Duodenal mucosa (tissue), 2 donors: ENCODE measurements around the gene ABLIM2.

ENCODE experiments used
- H3K27ac ChIP-seq: one replicate; pipeline ENCODE4 v1.7.0; 2013; ENCODE audit warnings: low read depth, low read length
- H3K27me3 ChIP-seq, 2 donors: one replicate each; pipeline ENCODE4 v1.7.0; 2013; ENCODE audit warnings: low read length in 2 of 2, control low read depth in 1 of 2; ENCODE audit not compliant: insufficient read depth in 2 of 2, control insufficient read depth in 1 of 2
- H3K36me3 ChIP-seq, 2 donors: one replicate each; pipeline ENCODE4 v1.7.0; 2013; ENCODE audit warnings: low read length in 2 of 2, control low read depth in 1 of 2; ENCODE audit not compliant: insufficient read depth in 2 of 2, control insufficient read depth in 1 of 2
- H3K4me1 ChIP-seq, 2 donors: one replicate each; pipeline ENCODE4 v1.7.0; 2013; ENCODE audit warnings: low read length in 2 of 2, control low read depth in 1 of 2; ENCODE audit not compliant: insufficient read depth in 2 of 2, control insufficient read depth in 1 of 2
- H3K4me3 ChIP-seq, 2 donors: one replicate each; pipeline ENCODE4 v1.7.0; 2013; ENCODE audit warnings: low read length in 2 of 2, low read depth in 1 of 2
- H3K9ac ChIP-seq, 2 donors: one replicate each; pipeline ENCODE4 v1.7.0; 2013; ENCODE audit warnings: low read length in 2 of 2, low read depth in 1 of 2
- H3K9me3 ChIP-seq, 2 donors: one replicate each; pipeline ENCODE4 v1.7.0; 2013; ENCODE audit warnings: low read length in 2 of 2, control low read depth in 1 of 2; ENCODE audit not compliant: control insufficient read depth in 1 of 2

Gene ABLIM2

GRCh38 chr4:8077181-8078108, 81.2 kb downstream of the ABLIM2 start:
- no peak overlapping the region for H3K9ac ChIP-seq
- no peak overlapping the region for H3K27ac ChIP-seq
- H3K36me3 ChIP-seq, result no peaks in the 10 kb centered on the region
- peaks cover 0 to 7% of the 10 kb centered on the region in 2 donors for H3K4me1 ChIP-seq
- no peaks in the 10 kb centered on the region for H3K9me3 ChIP-seq
- no peaks in the 10 kb centered on the region for H3K27me3 ChIP-seq
- no peak overlapping the region for H3K4me3 ChIP-seq

DNA sequence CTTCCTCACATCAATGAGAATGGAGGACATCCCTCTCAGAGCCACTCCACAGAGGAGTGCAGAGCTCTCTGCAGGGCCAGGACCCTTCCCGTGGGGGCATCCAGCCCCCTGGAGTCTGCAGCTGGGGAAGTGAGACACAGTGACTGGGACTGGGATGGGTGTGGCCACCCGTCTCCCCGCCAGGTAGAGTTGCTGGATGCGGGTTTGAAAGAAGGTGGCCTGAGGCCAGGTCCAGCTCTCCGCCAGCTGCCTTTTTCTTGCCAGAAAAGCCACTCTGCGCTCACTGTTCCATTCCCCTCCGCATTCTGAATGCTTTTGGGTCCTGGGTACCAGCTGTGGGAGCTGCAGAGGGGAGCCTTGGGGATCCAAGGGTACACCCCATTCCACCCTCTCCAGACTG, 82.6 kb downstream of the ABLIM2 start:
- Histone ChIP-seq H3K9me3 (no peaks in the 10 kb centered on the region), H3K4me1 (peaks cover 0 to 7% of the 10 kb centered on the region in 2 donors), H3K36me3 (no peaks in the 10 kb centered on the region)

GRCh38 chr4:8073206-8073863, 85.3 kb downstream of the ABLIM2 start:
- Histone ChIP-seq H3K9me3 (no peaks in the 10 kb centered on the region), H3K36me3 (no peaks in the 10 kb centered on the region), H3K4me1 (no peaks in the 10 kb centered on the region), H3K9ac (no peak overlapping the region), H3K27ac (no peak overlapping the region), H3K4me3 (no peak overlapping the region), H3K27me3 (peaks cover 0 to 2% of the 10 kb centered on the region in 2 donors)

More for the DNA sequence above, 82.6 kb downstream of the ABLIM2 start:
- Histone ChIP-seq H3K27me3 (peaks cover 0 to 2% of the 10 kb centered on the region in 2 donors), H3K4me3 (no peak overlapping the region), H3K9ac (no peak overlapping the region), H3K27ac (no peak overlapping the region)

GRCh38 chr4:8072235-8072968, 86.2 kb downstream of the ABLIM2 start:
- H3K4me3 ChIP-seq, result no peak overlapping the region
- H3K36me3 ChIP-seq, result no peaks in the 10 kb centered on the region
- H3K9ac ChIP-seq, result no peak overlapping the region
- H3K27ac ChIP-seq, result no peak overlapping the region
- H3K4me1 ChIP-seq, result no peaks in the 10 kb centered on the region
- H3K27me3 ChIP-seq, result peaks cover 0 to 2% of the 10 kb centered on the region in 2 donors
- H3K9me3 ChIP-seq, result no peaks in the 10 kb centered on the region

GRCh38 chr4:8071766-8072165, 86.8 kb downstream of the ABLIM2 start:
- Histone ChIP-seq H3K36me3 (no peaks in the 10 kb centered on the region), H3K27ac (no peak overlapping the region), H3K9me3 (no peaks in the 10 kb centered on the region), H3K4me3 (no peak overlapping the region), H3K4me1 (no peaks in the 10 kb centered on the region), H3K27me3 (peaks cover 0 to 2% of the 10 kb centered on the region in 2 donors), H3K9ac (no peak overlapping the region)

DNA sequence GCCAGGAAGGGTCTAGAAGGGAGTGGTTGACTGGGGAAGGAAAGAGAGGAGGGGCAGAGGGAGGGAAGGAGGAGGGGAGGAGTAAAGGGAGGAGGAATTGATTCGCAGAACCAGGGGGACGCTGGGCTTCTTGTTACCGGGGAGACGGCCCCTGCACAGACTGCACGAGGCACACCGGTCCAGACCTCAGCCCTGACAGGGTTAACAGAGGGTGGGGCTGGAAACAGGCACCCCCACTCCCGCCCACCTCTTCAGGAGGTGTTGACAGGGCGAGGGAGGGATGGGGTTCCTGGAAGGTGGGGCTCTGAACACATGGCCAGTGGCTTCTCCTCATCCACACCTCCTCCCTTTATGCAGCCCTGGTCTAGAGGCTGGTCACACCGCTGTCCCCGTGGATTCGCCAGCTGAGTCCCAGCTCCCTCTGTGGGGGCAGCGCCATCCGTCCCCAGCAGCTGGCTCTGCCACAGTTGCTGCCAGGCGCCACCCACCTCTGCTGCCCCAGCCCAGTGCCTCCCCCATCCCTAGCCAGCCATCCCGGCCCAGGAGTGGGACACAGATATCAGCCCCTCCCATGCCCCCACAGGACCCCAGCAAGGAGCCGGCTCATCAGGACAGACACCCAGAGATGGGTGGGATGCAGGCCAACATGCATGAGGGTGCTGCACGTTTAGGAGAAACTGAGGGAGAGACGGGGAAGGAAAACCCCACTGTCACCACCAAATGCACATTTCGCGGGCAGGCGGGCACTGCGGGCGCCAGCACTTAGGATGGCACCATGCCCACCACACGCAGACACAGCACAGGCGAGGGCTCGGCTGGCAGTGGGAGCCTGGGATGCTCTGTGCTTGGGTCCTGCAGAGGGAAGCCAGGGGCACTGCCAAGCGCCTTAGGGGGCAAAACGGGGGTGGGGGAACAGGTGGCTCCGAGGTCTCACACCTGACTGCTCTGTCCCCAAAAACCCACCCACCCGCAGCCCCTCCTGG, 87.6 kb downstream of the ABLIM2 start:
- Histone ChIP-seq H3K4me3 (no peak overlapping the region), H3K9me3 (no peaks in the 10 kb centered on the region), H3K27me3 (peaks cover 0 to 2% of the 10 kb centered on the region in 2 donors), H3K9ac (no peak overlapping the region), H3K27ac (no peak overlapping the region), H3K36me3 (no peaks in the 10 kb centered on the region), H3K4me1 (no peaks in the 10 kb centered on the region)

- Histone ChIP-seq H3K9ac (no peak overlapping the region), H3K9me3 (peaks cover 5 to 6% of the 10 kb centered on the region in 2 donors), H3K27ac (no peak overlapping the region), H3K36me3 (no peaks in the 10 kb centered on the region), H3K27me3 (peaks cover 0 to 2% of the 10 kb centered on the region in 2 donors), H3K4me3 (no peak overlapping the region), H3K4me1 (no peaks in the 10 kb centered on the region)
Measured at GRCh38 chr4:8069102-8069752, 89.4 kb downstream of the ABLIM2 start.

DNA sequence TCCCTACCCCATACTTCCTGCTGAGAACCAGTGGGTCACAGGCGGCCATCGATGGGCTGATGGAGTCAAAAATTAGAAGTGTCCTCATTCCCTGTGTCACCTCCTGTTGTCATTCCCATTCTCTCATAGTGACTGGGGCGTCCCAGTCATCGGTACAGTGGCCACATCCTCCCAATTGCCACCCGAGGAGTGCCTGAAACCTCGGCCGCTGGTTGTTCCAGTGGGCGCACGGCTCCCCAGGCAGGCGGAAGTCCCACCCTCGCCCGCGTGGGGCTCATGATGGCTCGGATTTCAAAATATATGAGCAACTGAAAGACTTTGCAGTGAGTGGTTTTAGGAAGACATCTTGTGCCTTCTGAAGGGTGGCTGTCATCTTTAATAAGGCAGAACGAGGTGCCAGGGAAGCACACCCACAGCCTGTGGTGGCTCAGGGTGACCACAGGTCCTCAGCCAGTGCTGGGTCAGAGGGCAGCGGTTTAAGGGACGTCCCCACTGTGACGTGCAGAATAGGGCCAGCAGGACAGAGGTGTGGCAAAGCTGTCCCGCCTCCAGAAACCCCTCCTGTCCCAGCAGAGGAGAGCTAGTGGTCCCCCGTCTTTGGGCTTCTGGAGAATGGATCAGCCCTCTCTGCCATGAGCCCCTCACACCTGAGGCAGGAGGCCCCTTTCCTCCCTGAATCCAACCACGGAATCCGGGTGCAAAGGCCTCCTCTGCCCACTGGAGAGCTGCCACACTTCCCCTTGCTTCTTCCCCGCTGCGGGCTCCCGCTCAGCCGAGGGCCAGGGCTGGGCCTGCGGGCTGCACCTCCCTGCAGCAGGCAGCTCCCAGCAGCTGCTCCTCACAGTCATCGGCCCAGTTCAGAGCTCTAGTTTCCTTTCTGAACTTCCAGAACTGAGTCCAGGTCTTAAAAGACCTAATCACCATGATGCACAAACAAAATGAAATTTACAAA, 90.4 kb downstream of the ABLIM2 start:
- Histone ChIP-seq H3K4me3 (no peak overlapping the region), H3K9me3 (peaks cover 15 to 17% of the 10 kb centered on the region in 2 donors), H3K36me3 (no peaks in the 10 kb centered on the region), H3K27ac (no peak overlapping the region), H3K9ac (no peak overlapping the region), H3K27me3 (peaks cover 0 to 2% of the 10 kb centered on the region in 2 donors), H3K4me1 (no peaks in the 10 kb centered on the region)
